Mesenchymal stem cell (in vitro differentiated cells and primary cell): Measurements from ENCODE around the gene SOWAHA.

Experiments
- DNase-seq: peaks from one replicate; pipeline ENCODE4 v3.0.0-alpha.2; 2013
- H2AFZ ChIP-seq: one replicate; pipeline ENCODE4 v1.6.1; 2013; ENCODE audit warnings: low read depth, mild to moderate bottlenecking, control low read depth, inconsistent platforms, low read length, moderate library complexity
- H2AK5ac ChIP-seq: 2 replicates; pipeline ENCODE4 v1.6.1; 2013; ENCODE audit warnings: low read length, moderate library complexity, mild to moderate bottlenecking, inconsistent platforms; ENCODE audit not compliant: severe bottlenecking
- H2BK120ac ChIP-seq: one replicate; pipeline ENCODE4 v1.6.1; 2013; ENCODE audit warnings: low read depth, mild to moderate bottlenecking, inconsistent platforms, low read length, moderate library complexity
- H2BK12ac ChIP-seq, 2 experiments: one replicate each; pipeline ENCODE4 v1.6.1; 2013; ENCODE audit warnings: inconsistent platforms in 2 of 2, low read length in 2 of 2, mild to moderate bottlenecking in 2 of 2, moderate library complexity in 2 of 2, control low read depth in 1 of 2
- H2BK15ac ChIP-seq: one replicate; pipeline ENCODE4 v1.6.1; 2013; ENCODE audit warnings: mild to moderate bottlenecking, low read depth, inconsistent platforms; ENCODE audit not compliant: poor library complexity, severe bottlenecking
- H2BK5ac ChIP-seq: 2 replicates; pipeline ENCODE4 v1.6.1; 2013; ENCODE audit warnings: low read depth, mild to moderate bottlenecking, low read length, control low read depth, inconsistent platforms; ENCODE audit not compliant: poor library complexity, severe bottlenecking
- H3K14ac ChIP-seq, 2 experiments: one replicate each; pipeline ENCODE4 v1.6.1; 2013; ENCODE audit warnings: inconsistent platforms in 2 of 2, low read length in 2 of 2, control low read depth in 1 of 2, mild to moderate bottlenecking in 1 of 2, moderate library complexity in 1 of 2
- H3K18ac ChIP-seq, 2 experiments: one replicate each; pipeline ENCODE4 v1.6.1; 2013; ENCODE audit warnings: inconsistent platforms in 2 of 2, low read length in 2 of 2, control low read depth in 1 of 2, low read depth in 1 of 2, mild to moderate bottlenecking in 1 of 2
- H3K23ac ChIP-seq, 2 experiments: one replicate each; pipeline ENCODE4 v1.6.1; 2013; ENCODE audit warnings: inconsistent platforms in 2 of 2, low read length in 2 of 2, mild to moderate bottlenecking in 2 of 2, moderate library complexity in 2 of 2, control low read depth in 1 of 2
- H3K27ac ChIP-seq: 2 replicates; pipeline ENCODE4 v1.5.1; 2013; ENCODE audit warnings: mild to moderate bottlenecking, moderate library complexity, low read length, control low read depth, inconsistent platforms; ENCODE audit not compliant: poor library complexity, severe bottlenecking
- H3K27me3 ChIP-seq, 2 experiments: 2 replicates each; pipeline versions ENCODE4 v1.6.1 to v1.7.0; 2013; ENCODE audit warnings: low read length in 2 of 2, mild to moderate bottlenecking in 2 of 2, moderate library complexity in 2 of 2, control low read depth in 1 of 2, inconsistent platforms in 1 of 2; ENCODE audit not compliant: control insufficient read depth in 1 of 2, insufficient read depth in 1 of 2
- H3K36me3 ChIP-seq, 2 experiments: 2 replicates each; pipeline versions ENCODE4 v1.6.1 to v1.7.0; 2013; ENCODE audit warnings: low read length in 2 of 2, control low read depth in 1 of 2, inconsistent platforms in 1 of 2, low read depth in 1 of 2, mild to moderate bottlenecking in 1 of 2; ENCODE audit not compliant: insufficient read depth in 2 of 2, control insufficient read depth in 1 of 2
- H3K4ac ChIP-seq, 2 experiments: one replicate each; pipeline ENCODE4 v1.6.1; 2013; ENCODE audit warnings: inconsistent platforms in 2 of 2, low read length in 2 of 2, mild to moderate bottlenecking in 2 of 2, moderate library complexity in 2 of 2, control low read depth in 1 of 2, low read depth in 1 of 2
- H3K4me1 ChIP-seq: 2 replicates; pipeline ENCODE4 v1.6.1; 2013; ENCODE audit warnings: low read depth, low read length, control low read depth; ENCODE audit not compliant: control insufficient read depth, insufficient read depth
- H3K4me2 ChIP-seq: 2 replicates; pipeline ENCODE4 v1.6.1; 2013; ENCODE audit warnings: low read length, mild to moderate bottlenecking, inconsistent platforms; ENCODE audit not compliant: poor library complexity, severe bottlenecking
- H3K4me3 ChIP-seq, 2 experiments: 2 replicates each; pipeline versions ENCODE4 v1.5.1 to v1.7.0; 2013; ENCODE audit warnings: low read length in 2 of 2, mild to moderate bottlenecking in 2 of 2, control low read depth in 1 of 2, low read depth in 1 of 2; ENCODE audit not compliant: insufficient read depth in 1 of 2
- H3K79me1 ChIP-seq: replicated peaks from 2 replicates; pipeline ENCODE4 v1.6.1; 2013; ENCODE audit warnings: mild to moderate bottlenecking, control low read depth, low read length, inconsistent platforms; ENCODE audit not compliant: poor library complexity, severe bottlenecking
- H3K9ac ChIP-seq: 2 replicates; pipeline ENCODE4 v1.7.0; 2013; ENCODE audit warnings: mild to moderate bottlenecking, low read length, moderate library complexity
- H3K9me3 ChIP-seq: 2 replicates; pipeline ENCODE4 v1.7.0; 2013; ENCODE audit warnings: mild to moderate bottlenecking, low read length; ENCODE audit not compliant: control insufficient read depth
- H4K8ac ChIP-seq: one replicate; pipeline ENCODE4 v1.6.1; 2013; ENCODE audit warnings: inconsistent platforms, mild to moderate bottlenecking, low read length, moderate library complexity
- H4K91ac ChIP-seq: one replicate; pipeline ENCODE4 v1.6.1; 2013; ENCODE audit warnings: mild to moderate bottlenecking, low read length, inconsistent platforms
- WGBS: methylation state at CpG from one replicate; pipeline ENCODE4 v1.1.7; 2013; ENCODE audit warnings: mixed read lengths; 5-methylcytosine and 5-hydroxymethylcytosine counted together

Gene SOWAHA

GRCh38 chr5:132766020-132766805, 46.9 kb upstream of the SOWAHA start:
- H3K14ac ChIP-seq, result no peak overlapping the region

GRCh38 chr5:132766806-132767055, 46.4 kb upstream of the SOWAHA start:
- DNase-seq, result no peak
- Histone ChIP-seq H3K79me1 (peaks cover 38% of the 10 kb centered on the region), H3K18ac (no peak overlapping the region), H4K91ac (peak overlapping the region; percentile 18), H3K36me3 (peaks cover 34 to 50% of the 10 kb centered on the region in 2 experiments), H2BK120ac (no peak overlapping the region), H3K23ac (no peak overlapping the region), H2BK5ac (no peak overlapping the region), H3K27ac (no peak overlapping the region), H3K14ac (no peak overlapping the region), H3K9me3 (no peaks in the 10 kb centered on the region), H3K4ac (no peak overlapping the region), H3K4me2 (no peak overlapping the region), H2AK5ac (no peak overlapping the region), H3K4me3 (no peak overlapping the region), H3K27me3 (no peaks in the 10 kb centered on the region), H2BK15ac (no peak overlapping the region), H3K9ac (no peak overlapping the region), H2BK12ac (no peak overlapping the region), H4K8ac (peak overlapping the region; percentile 13), H2AFZ (no peak overlapping the region), H3K4me1 (peaks cover 24% of the 10 kb centered on the region)
- 100% methylated on average over 1 of the region's 1 CpG for WGBS

More at GRCh38 chr5:132766020-132766805, 46.9 kb upstream of the SOWAHA start:
- 96% methylated on average over 13 of the region's 14 CpGs for WGBS
- H2AFZ ChIP-seq, result no peak overlapping the region
- no peak overlapping the region for H3K4me3 ChIP-seq
- H2BK12ac ChIP-seq, result no peak overlapping the region
- peaks cover 39 to 55% of the 10 kb centered on the region in 2 experiments for H3K36me3 ChIP-seq
- no peak overlapping the region for H2BK15ac ChIP-seq
- H3K23ac ChIP-seq, result no peak overlapping the region
- H4K91ac ChIP-seq, result no peak overlapping the region
- H3K27me3 ChIP-seq, result no peaks in the 10 kb centered on the region
- no peak for DNase-seq
- peaks cover 38% of the 10 kb centered on the region for H3K79me1 ChIP-seq
- no peaks in the 10 kb centered on the region for H3K9me3 ChIP-seq
- no peak overlapping the region for H3K18ac ChIP-seq
- no peak overlapping the region for H2AK5ac ChIP-seq
- H3K4me1 ChIP-seq, result peaks cover 19% of the 10 kb centered on the region
- H4K8ac ChIP-seq, result peak overlapping the region; percentile 13
- H3K27ac ChIP-seq, result no peak overlapping the region
- H2BK5ac ChIP-seq, result no peak overlapping the region
- no peak overlapping the region for H3K9ac ChIP-seq
- no peak overlapping the region for H3K4ac ChIP-seq
- H2BK120ac ChIP-seq, result no peak overlapping the region
- H3K4me2 ChIP-seq, result no peak overlapping the region

GRCh38 chr5:132767150-132767549, 46.0 kb upstream of the SOWAHA start:
- 98% methylated on average over 2 of the region's 2 CpGs for WGBS
- peaks cover 40% of the 10 kb centered on the region for H3K79me1 ChIP-seq
- H4K8ac ChIP-seq, result no peak overlapping the region
- peak overlapping the region in 1 of 2 experiments; percentile 30 for H3K4ac ChIP-seq
- H3K9me3 ChIP-seq, result no peaks in the 10 kb centered on the region
- no peak overlapping the region for H2BK12ac ChIP-seq
- no peak overlapping the region for H3K23ac ChIP-seq
- no peak overlapping the region for H2BK15ac ChIP-seq
- H3K4me3 ChIP-seq, result peak overlapping the region in 1 of 2 experiments; percentile 40
- DNase-seq, result no peak
- H2AFZ ChIP-seq, result no peak overlapping the region
- no peaks in the 10 kb centered on the region for H3K27me3 ChIP-seq
- peaks cover 30 to 46% of the 10 kb centered on the region in 2 experiments for H3K36me3 ChIP-seq
- no peak overlapping the region for H3K27ac ChIP-seq
- no peak overlapping the region for H4K91ac ChIP-seq
- peak overlapping the region; percentile 40 for H3K9ac ChIP-seq
- peak overlapping the region in 1 of 2 experiments; percentile 65 for H3K18ac ChIP-seq
- no peak overlapping the region for H3K14ac ChIP-seq
- no peak overlapping the region for H2BK120ac ChIP-seq
- peak overlapping the region; percentile 13 for H2AK5ac ChIP-seq
- no peak overlapping the region for H3K4me2 ChIP-seq
- peaks cover 26% of the 10 kb centered on the region for H3K4me1 ChIP-seq
- H2BK5ac ChIP-seq, result no peak overlapping the region

- Histone ChIP-seq H4K8ac (no peak overlapping the region), H3K18ac (peak overlapping the region in 1 of 2 experiments; percentile 65), H3K4me2 (no peak overlapping the region), H3K4ac (peak overlapping the region in 1 of 2 experiments; percentile 32), H3K4me3 (no peak overlapping the region), H2BK15ac (no peak overlapping the region), H3K14ac (peak overlapping the region in 1 of 2 experiments; percentile 93), H3K79me1 (peaks cover 53% of the 10 kb centered on the region), H3K23ac (no peak overlapping the region), H3K4me1 (peaks cover 38% of the 10 kb centered on the region), H2BK120ac (no peak overlapping the region), H2BK5ac (no peak overlapping the region), H2BK12ac (peak overlapping the region in 1 of 2 experiments; percentile 45), H4K91ac (no peak overlapping the region), H2AK5ac (no peak overlapping the region), H3K27ac (no peak overlapping the region), H3K36me3 (peaks cover 17 to 43% of the 10 kb centered on the region in 2 experiments), H2AFZ (no peak overlapping the region), H3K9me3 (no peaks in the 10 kb centered on the region), H3K27me3 (no peaks in the 10 kb centered on the region), H3K9ac (no peak overlapping the region)
- DNase-seq, result no peak
- 98% methylated on average over 3 of the region's 3 CpGs for WGBS
Observed at GRCh38 chr5:132768485-132768868, 44.6 kb upstream of the SOWAHA start.
